GM18520 (cell line): ENCODE data around the gene NME3.

Source experiments
- ATAC-seq: cut with Tn5 transposase; IDR thresholded peaks from one replicate; pipeline ENCODE4 v1.9.1; 2021; ENCODE audit not compliant: unreplicated experiment

The NME3 gene

DNA sequence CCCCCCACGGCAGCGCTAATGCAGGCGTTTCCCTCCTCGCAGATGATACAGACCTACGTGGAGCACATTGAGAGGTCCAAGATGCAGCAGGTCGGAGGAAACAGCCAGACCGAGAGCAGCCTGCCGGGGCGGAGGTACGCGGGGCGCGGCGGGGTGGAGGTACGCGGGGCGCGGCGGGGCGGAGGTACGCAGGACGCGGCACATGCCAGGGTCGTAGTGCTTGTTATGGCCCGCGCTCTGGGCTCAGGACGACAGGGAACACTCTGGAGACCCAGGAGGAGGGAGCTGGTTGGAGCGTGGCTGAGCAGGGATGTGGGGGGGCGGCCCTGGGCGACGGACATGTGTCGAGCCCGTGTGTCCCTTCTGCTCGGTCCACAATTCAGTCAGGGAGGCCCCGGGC, 41.9 kb downstream of the NME3 start:
- no peak for ATAC-seq

DNA sequence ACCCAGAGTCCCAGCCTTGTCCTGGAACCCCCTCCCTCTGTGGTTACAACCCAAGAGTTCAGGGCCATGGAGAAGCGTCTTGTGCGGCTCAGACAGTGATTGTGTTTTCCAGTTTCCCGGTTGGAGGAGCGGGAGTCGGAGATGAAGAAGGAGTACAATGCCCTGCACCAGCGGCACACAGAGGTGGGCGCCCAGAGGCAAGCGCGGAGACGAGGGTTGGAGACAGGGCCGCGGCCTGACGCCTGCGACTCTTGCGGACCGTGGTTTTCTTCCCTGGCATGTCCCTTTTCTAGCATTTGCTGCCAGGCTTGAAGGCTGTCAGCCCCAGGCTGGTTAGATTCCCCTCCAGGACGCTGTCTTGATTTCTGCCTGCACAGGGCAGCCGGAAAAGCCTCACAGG, 42.3 kb downstream of the NME3 start:
- no peak for ATAC-seq

DNA sequence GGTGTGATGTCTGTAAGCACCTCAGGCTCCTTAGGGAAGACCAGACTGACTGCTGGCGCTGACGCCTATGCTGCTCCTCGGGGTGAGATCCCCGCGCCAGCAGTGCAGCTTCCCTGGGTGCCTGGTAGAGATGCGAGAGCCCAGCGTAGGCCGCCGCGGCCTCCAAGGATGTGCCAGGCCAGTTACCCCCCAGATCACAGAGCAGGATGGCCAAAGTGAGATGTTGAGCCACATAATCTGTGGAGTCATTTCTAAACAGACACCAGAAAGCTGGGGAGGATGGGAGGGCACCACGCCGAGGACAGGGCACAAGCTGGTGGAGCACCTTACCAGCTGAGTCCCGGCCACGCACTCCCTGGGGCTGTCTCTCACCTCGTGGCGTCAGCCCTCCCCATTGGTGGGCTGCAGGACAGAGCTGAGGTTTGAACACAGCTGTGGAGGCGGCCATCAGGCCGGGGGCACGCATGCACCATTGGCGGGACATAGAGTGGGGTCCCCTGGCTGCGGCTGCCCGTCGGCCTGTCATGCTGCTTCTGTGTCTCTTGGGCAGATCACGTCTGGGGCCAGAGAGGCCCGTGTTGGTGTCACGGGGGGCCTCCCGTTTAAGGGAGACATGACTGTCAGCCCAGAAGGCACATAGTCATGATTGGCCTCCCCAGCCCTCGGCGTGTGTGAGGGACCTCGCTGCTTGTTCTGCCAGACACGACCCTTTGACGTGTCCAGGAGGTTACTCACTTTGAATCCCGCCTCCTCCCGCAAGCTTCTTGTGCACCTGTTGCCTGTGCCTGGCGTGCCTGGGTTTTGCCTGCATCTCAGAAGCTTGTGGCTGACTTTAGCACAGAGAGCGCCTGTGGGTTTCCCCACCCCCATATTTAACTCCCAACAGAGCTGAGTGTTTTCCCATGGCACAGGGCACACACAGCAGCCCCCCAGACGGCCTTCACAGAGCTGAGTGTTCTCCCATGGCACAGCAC, 43.4 kb downstream of the NME3 start:
- ATAC-seq = no peak

DNA sequence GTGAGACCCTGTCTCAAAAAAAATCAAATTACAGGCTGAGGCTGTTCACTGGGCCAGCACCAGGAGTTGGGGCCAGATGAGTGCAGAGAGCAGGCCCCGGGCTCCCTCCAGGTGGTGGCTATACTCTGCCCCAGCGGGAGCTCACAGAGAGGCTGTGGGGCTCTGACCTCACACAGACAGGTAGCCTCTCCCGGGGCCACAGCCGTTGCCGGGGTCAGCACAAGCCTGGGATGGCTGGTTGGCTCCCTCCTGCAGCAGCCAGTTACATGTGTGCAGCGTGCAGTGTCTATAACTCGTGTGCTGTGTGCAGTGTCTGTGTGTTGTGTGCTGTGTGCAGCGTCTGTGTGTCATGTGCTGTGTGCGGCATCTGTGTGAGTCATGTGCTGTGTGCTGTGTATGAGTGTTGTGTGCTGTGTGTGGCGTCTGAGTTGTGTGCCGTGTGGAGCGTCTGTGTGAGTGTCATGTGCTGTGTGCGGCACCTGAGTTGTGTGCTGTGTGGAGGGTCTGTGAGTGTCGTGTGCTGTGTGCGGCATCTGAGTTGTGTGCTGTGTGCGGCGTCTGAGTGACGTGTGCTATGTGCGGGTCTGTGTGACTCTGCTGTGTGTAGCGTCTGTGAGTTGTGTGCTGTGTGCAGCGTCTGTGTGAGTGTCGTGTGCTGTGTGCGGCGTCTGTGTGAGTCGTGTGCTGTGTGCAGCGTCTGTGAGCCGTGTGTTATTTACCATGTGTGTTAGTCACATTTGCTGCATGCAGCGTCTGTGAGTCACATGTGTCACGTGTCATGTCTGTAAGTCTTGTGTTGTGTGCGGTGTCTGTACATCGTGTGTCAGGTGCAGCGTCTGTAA, 44.5 kb downstream of the NME3 start:
- ATAC-seq = no peak

DNA sequence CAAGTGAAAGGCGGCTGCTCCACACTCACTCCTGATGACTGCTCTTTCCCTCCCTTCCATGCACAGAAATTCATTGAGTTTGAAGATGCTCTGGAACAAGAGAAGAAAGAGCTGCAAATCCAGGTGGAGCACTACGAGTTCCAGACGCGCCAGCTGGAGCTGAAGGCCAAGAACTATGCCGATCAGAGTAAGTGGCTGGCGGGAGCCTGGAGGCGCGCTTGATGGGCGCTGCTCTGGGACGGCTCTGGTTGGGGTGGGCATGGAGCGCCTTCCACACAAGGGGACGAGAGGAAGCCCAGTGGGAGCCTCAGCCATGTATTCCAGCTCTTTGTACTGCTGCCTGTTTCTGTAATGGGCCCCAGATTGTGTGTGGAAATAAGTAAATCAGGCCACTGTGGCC, 46.9 kb downstream of the NME3 start:
- no peak for ATAC-seq

GRCh38 chr16:1723450-1724147, 47.7 kb downstream of the NME3 start:
- no peak for ATAC-seq

- ATAC-seq = no peak
Observed at GRCh38 chr16:1721372-1721771, 50.0 kb downstream of the NME3 start.
